ACHN (cell line): ENCODE results near the gene PLXNA4.
"Not testable (repeated sequence)": the region's sequence is repeated elsewhere in the genome, so short reads cannot be mapped to it uniquely, and the experiment has no call there.

Source experiments
- DNase-seq: peaks from one replicate; pipeline ENCODE4 v3.0.0-alpha.2; 2015
- in situ Hi-C: cut with HindIII; loops from 2 replicates; pipeline ENCODE4 v1.10.0; 2017; ENCODE audit warnings: low sequenced_read_pairs, low pct_ligation_motif_present, low pct_unique_long_range_greater_than_20kb

PLXNA4 gene

GRCh38 chr7:132179681-132180080, 396.6 kb downstream of the PLXNA4 start:
- in situ Hi-C loops = no loop called here
- no peak for DNase-seq

- no peak for DNase-seq
- in situ Hi-C loops = no loop called here
Measured at GRCh38 chr7:132179080-132179430, 397.2 kb downstream of the PLXNA4 start.

DNA sequence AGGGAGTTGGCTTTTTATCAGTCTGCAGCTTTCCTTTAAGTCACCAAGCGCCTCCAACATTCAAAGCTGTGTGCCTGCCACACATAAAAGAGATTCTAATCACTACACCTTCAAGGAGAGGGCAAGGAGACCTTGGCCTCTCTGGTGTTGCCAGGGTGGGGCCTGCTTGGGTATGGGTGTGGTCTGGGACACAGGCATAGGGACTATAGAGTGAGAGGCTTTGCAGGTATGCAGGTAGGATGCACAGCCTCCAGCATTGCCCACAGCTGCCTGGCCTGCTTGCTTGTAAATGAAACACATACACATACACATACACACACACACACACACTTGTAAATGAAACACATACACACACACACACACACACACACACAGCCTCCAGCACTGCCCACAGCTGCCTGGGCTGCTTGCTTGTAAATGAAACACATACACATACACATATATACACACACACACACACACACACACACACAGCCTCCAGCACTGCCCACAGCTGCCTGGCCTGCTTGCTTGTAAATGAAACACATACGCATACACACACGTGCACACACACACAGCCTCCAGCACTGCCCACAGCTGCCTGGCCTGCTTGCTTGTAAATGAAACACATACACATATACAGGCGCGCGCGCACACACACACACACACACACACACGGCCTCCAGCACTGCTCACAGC, 397.7 kb downstream of the PLXNA4 start:
- DNase-seq, in situ Hi-C loops: not testable (repeated sequence)

DNA sequence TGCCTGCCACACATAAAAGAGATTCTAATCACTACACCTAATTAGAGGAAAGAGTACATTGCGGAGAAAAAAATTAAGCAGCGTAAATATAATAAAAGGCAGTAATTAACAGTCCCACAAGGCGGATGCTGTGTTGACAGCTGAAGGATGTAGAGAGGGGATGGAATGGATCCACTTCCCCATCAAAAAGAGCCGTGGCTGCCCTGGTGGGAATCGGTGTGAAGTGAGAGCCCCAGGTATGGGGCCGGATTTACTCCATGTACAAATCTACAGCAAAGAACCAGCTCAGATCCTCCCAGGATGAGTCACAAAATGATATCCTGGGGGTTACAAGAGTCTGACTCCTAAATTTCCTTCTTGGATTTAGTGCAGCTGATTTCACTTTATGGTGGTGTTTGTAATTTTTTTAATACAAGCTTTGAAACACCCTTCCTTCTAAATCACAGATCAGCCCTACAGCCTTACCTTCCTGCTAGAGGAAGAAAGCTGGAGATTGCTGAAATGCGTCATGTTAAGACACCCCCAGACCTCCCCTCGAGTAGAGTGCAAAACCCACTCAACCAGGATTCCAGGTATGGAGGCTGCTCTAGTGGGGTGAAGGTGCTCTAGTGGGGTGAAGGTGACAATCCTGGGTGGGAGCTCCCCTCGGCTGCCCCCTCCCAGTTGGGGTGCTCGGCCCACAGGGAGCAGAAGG, 398.4 kb downstream of the PLXNA4 start:
- in situ Hi-C loops = no loop called here
- no peak for DNase-seq

DNA sequence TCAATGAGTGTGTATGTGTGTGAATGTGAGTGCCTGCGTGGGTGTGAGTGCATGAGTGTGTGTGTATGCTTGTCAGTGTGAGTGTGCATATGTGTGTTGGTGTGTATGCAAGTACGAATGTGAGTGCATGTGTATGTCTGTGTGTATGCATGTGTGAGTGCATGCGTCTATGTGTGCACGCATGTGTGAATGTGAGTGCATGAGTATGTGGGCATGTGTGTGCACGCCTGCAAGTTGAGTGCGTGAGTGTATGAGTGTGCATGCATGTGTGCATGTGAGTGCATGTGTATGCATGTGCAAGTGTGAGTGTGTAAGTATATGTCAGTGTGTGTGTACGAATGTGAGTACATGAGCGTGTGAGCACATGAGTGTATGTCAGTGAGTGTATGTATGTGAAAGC, 399.6 kb downstream of the PLXNA4 start:
- DNase-seq = no peak
- in situ Hi-C loops = no loop called here

DNA sequence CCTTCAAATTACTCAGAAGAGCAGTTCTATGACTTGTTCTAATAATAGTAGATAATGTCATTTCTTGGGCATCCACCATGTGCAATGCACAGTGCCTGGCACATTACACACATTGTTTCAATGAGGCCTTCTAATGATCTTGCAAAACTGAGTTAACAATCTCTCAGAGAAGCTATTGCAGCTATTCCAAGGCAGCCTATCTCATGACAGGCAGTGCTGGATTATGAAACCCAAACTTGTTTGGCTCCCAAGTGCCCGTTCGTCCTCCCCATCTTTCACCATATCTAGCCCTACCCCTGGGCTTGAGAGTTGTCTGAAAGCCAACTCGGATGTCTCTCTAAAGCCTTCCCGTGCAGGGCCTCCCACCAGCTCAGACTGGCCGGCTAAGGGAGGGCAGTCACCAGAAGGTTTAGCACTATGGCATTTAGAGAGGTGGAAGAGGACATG, 405.1 kb downstream of the PLXNA4 start:
- in situ Hi-C loops = no loop called here
- no peak for DNase-seq

- in situ Hi-C loops = no loop called here
Measured at GRCh38 chr7:132169730-132170129, 406.5 kb downstream of the PLXNA4 start.

DNA sequence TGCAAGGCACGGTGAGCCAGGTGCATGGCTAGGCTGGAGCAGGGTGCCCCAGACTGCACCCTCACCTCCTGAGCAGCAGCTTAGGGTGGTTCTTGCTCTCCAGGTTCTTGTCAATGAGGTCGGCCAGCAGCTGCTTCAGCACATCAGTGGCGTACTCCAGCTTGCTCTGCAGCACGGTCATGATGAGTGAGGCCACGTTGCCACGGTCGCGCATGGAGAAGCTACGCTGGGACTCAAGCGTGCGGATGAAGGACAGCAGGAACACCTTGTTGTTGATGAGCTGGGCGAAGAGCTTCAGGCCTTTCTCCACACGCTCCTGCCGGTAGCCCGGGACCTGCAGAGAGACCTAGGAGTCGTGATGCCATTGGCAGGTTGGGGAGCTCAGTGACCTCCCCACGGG, 408.0 kb downstream of the PLXNA4 start:
- in situ Hi-C loops = no loop called here
- DNase-seq = no peak

More at GRCh38 chr7:132169730-132170129, 406.5 kb downstream of the PLXNA4 start:
- no peak for DNase-seq

GRCh38 chr7:132165695-132166094, 410.6 kb downstream of the PLXNA4 start:
- in situ Hi-C loops = not testable (repeated sequence)

GRCh38 chr7:132164558-132165125, 411.6 kb downstream of the PLXNA4 start:
- DNase-seq = no peak
- in situ Hi-C loops = no loop called here

More at GRCh38 chr7:132165695-132166094, 410.6 kb downstream of the PLXNA4 start:
- DNase-seq = not testable (repeated sequence)

GRCh38 chr7:132162556-132163144, 413.6 kb downstream of the PLXNA4 start:
- DNase-seq = no peak

DNA sequence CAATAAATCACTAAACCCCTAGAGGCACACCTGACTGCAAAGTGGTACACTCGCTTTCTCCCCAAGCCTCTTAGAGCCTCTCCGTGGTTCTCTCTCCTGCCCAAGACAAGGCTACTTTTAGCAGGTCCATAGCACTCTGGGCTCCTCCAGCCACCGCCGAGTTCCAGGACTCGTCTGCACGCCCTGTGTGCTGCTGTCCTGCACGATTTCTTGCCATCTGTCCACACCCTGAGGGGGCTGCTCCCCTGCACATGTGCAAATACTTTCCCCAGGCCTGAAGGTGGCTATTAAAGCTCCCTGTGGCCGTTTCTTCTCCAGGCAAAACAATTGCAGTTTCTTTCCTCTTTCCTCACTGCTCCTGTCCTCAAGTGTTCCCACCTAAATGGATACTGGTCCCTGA, 414.3 kb downstream of the PLXNA4 start:
- no peak for DNase-seq
- in situ Hi-C loops = no loop called here

More at GRCh38 chr7:132162556-132163144, 413.6 kb downstream of the PLXNA4 start:
- in situ Hi-C loops = no loop called here

- no peak for DNase-seq
- in situ Hi-C loops = no loop called here
Measured at GRCh38 chr7:132161533-132161915, 414.7 kb downstream of the PLXNA4 start.

GRCh38 chr7:132160611-132161532, 415.4 kb downstream of the PLXNA4 start:
- in situ Hi-C loops = no loop called here

DNA sequence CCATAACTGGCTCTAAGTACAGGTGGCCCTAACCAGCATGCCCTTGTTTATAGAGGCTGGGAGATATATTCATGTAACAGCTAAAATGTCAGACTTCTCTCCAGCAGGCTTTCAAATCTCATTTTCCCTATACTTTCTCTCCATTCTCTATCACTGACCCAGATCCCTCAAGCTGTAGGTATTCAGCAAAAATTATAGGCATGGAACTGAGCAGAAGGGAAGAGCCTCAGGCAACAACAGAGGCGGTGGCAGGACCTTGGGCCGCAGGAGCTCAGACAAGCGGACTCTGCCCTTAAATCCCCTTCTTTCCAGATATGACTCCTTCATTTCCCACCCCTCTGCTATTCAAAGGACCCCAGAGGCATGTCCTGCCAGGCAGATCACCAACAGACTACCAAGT, 417.4 kb downstream of the PLXNA4 start:
- DNase-seq = no peak
- in situ Hi-C loops = no loop called here

More at GRCh38 chr7:132160611-132161532, 415.4 kb downstream of the PLXNA4 start:
- no peak for DNase-seq

GRCh38 chr7:132158166-132158565, 418.1 kb downstream of the PLXNA4 start:
- no peak for DNase-seq
- in situ Hi-C loops = no loop called here

DNA sequence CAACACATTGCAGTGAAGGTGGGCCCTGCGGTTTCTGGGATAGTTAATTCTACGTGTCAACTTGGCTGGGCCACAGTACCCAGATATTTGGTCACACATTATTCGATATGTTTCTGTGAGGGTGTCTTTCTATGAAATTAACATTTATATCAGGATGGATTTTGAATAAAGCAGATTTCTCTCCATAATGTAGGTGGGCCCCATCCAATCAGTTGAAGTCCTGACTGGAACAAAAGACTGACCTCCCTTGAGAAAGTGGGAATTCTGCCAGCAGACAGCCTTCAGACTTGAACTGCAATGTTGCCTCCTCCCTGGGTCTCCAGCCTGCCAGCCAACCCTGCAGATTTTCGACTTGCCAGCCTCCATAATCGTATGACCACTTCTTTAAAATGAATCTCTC, 420.6 kb downstream of the PLXNA4 start:
- DNase-seq = no peak
- in situ Hi-C loops = no loop called here

GRCh38 chr7:132154695-132155471, 421.4 kb downstream of the PLXNA4 start:
- DNase-seq = no peak
- in situ Hi-C loops = no loop called here
